IMR-90 (cell line): ENCODE results near the gene UBN1. TPM values are rescaled to one million over a fixed set of nuclear protein-coding genes. Genes with fewer than 3 reads are reported as not detected.

Experiments used
- ATAC-seq: fragments of 200-7000 bp; cut with Tn5 transposase; 2 replicates; pipeline ENCODE4 v1.9.1; 2020; ENCODE audit warnings: low read depth, mild to moderate bottlenecking, moderate library complexity
- BruUV-seq: library from RNA; stranded (reverse); fragments of 400-500 nt; replicated peaks from 2 replicates; lab custom pipeline; 2021; lab: Mats Ljungman, UMichigan
- CTCF ChIA-PET: fragments of 300-600 bp; formaldehyde crosslinking; extraction: SDS; loops from one replicate; lab custom pipeline; 2021; ENCODE audit warnings: antibody characterized with exemption; lab: Yijun Ruan, JAX
- POLR2A ChIA-PET: fragments of 300-600 bp; sonication (Branson Sonifier 250); formaldehyde crosslinking; loops from one replicate; lab custom pipeline; 2022; ENCODE audit warnings: antibody characterized with exemption; ENCODE audit not compliant: unreplicated experiment; lab: Charles Lee
- DNase-seq: peaks from one replicate; pipeline ENCODE4 v3.0.0; 2013
- H2AFZ ChIP-seq: replicated peaks from 2 replicates; pipeline ENCODE3; 2013; ENCODE audit warnings: low read length, mild to moderate bottlenecking; ENCODE audit not compliant: poor library complexity
- H2AK5ac ChIP-seq: 2 replicates; pipeline ENCODE4 v1.6.1; 2013; ENCODE audit warnings: low read depth, low read length, inconsistent platforms
- H2AK9ac ChIP-seq: replicated peaks from 2 replicates; pipeline ENCODE3; 2013; ENCODE audit warnings: mild to moderate bottlenecking, low read depth, low read length, moderate library complexity; ENCODE audit not compliant: poor library complexity
- H2BK120ac ChIP-seq: 2 replicates; pipeline ENCODE4 v1.6.1; 2013; ENCODE audit warnings: low read depth, low read length, inconsistent platforms
- H2BK15ac ChIP-seq: 3 replicates; pipeline ENCODE4 v1.6.1; 2013; ENCODE audit warnings: low read depth, low read length, inconsistent platforms
- H2BK20ac ChIP-seq: 2 replicates; pipeline ENCODE4 v1.6.1; 2013; ENCODE audit warnings: low read depth, mild to moderate bottlenecking, inconsistent platforms, low read length, moderate library complexity
- H2BK5ac ChIP-seq: 2 replicates; pipeline ENCODE4 v1.6.1; 2013; ENCODE audit warnings: mild to moderate bottlenecking, low read depth, low read length, inconsistent platforms; ENCODE audit not compliant: poor library complexity, severe bottlenecking
- H3K14ac ChIP-seq: replicated peaks from 2 replicates; pipeline ENCODE4 v1.6.1; 2013; ENCODE audit warnings: low read depth, low read length, inconsistent platforms
- H3K18ac ChIP-seq: 2 replicates; pipeline ENCODE4 v1.6.1; 2013; ENCODE audit warnings: low read depth, low read length, control low read depth
- H3K23ac ChIP-seq: 2 replicates; pipeline ENCODE4 v1.6.1; 2013; ENCODE audit warnings: low read depth, low read length, inconsistent platforms
- H3K27ac ChIP-seq: 2 replicates; pipeline ENCODE4 v1.5.1; 2013; ENCODE audit warnings: mild to moderate bottlenecking, control low read depth, low read length; ENCODE audit not compliant: insufficient read depth
- H3K27me3 ChIP-seq: 2 replicates; pipeline ENCODE4 v1.6.1; 2013; ENCODE audit warnings: low read length; ENCODE audit not compliant: control insufficient read depth, insufficient read depth
- H3K36me3 ChIP-seq: 2 replicates; pipeline ENCODE4 v1.6.1; 2013; ENCODE audit warnings: low read length, mixed read lengths; ENCODE audit not compliant: control insufficient read depth, insufficient read depth
- H3K4ac ChIP-seq: 2 replicates; pipeline ENCODE4 v1.6.1; 2013; ENCODE audit warnings: low read depth, low read length, inconsistent platforms
- H3K4me1 ChIP-seq: 2 replicates; pipeline ENCODE4 v1.6.1; 2013; ENCODE audit warnings: low read length, mixed read lengths; ENCODE audit not compliant: control insufficient read depth, insufficient read depth
- H3K4me2 ChIP-seq: 2 replicates; pipeline ENCODE4 v1.6.1; 2013; ENCODE audit warnings: low read depth, mild to moderate bottlenecking, control low read depth, low read length, moderate library complexity
- H3K4me3 ChIP-seq: 2 replicates; pipeline ENCODE4 v1.5.1; 2013; ENCODE audit warnings: low read depth, mild to moderate bottlenecking, control low read depth, low read length, moderate library complexity; ENCODE audit not compliant: insufficient read depth
- H3K56ac ChIP-seq: 2 replicates; pipeline ENCODE4 v1.6.1; 2013; ENCODE audit warnings: low read length, inconsistent platforms; ENCODE audit not compliant: insufficient read depth; ENCODE audit errors: extremely low read depth
- H3K79me1 ChIP-seq, 2 experiments: 2 replicates each; pipeline ENCODE4 v1.6.1; 2013; ENCODE audit warnings: low read length in 2 of 2, inconsistent platforms in 1 of 2, low read depth in 1 of 2
- H3K9ac ChIP-seq: 2 replicates; pipeline ENCODE4 v1.6.1; 2013; ENCODE audit warnings: low read depth, low read length, control low read depth
- H3K9me1 ChIP-seq: 2 replicates; pipeline ENCODE4 v1.6.1; 2013; ENCODE audit warnings: low read length, inconsistent platforms; ENCODE audit not compliant: insufficient read depth
- H3K9me3 ChIP-seq: 2 replicates; pipeline ENCODE4 v1.6.1; 2013; ENCODE audit warnings: low read length; ENCODE audit not compliant: control insufficient read depth, insufficient read depth
- H4K20me1 ChIP-seq: 2 replicates; pipeline ENCODE4 v1.6.1; 2013; ENCODE audit warnings: low read length, inconsistent platforms; ENCODE audit not compliant: insufficient read depth
- H4K5ac ChIP-seq: 2 replicates; pipeline ENCODE4 v1.6.1; 2013; ENCODE audit warnings: mild to moderate bottlenecking, low read depth, low read length, control low read depth
- H4K8ac ChIP-seq, 2 experiments: 2 replicates each; pipeline ENCODE4 v1.6.1; 2013; ENCODE audit warnings: low read depth in 2 of 2, low read length in 2 of 2, control low read depth in 1 of 2, inconsistent platforms in 1 of 2
- H4K91ac ChIP-seq: 2 replicates; pipeline ENCODE4 v1.6.1; 2013; ENCODE audit warnings: low read depth, low read length, inconsistent platforms; ENCODE audit not compliant: insufficient read depth
- WGBS, 2 experiments: methylation state at CpG; one replicate each; pipeline versions ENCODE4 v1.1.5 to v1.1.7; 2013; ENCODE audit warnings: missing lambda C conversion rate in 2 of 2; ENCODE audit not compliant: insufficient read length in 1 of 2; ENCODE audit errors: extremely low coverage in 2 of 2; 5-methylcytosine and 5-hydroxymethylcytosine counted together
- dilution Hi-C: fragments of 300-500 bp; cut with HindIII; formaldehyde crosslinking; loops from one replicate; pipeline ENCODE4 v1.14.3; 2018; ENCODE audit warnings: low sequenced_read_pairs; ENCODE audit not compliant: unreplicated experiment
- in situ Hi-C: fragments of 300-500 bp; cut with MboI; formaldehyde crosslinking; loops from 3 replicates; pipeline ENCODE4 v1.14.3; 2019; ENCODE audit warnings: low sequenced_read_pairs, inconsistent platforms, mixed read lengths
- intact Hi-C: fragments of 100-400 bp; cut with micrococcal nuclease; formaldehyde crosslinking; loops from 2 replicates; pipeline ENCODE4 v1.10.0; 2022
- polyA plus RNA-seq, 3 experiments: library from polyadenylated mRNA; depleted of rRNA; stranded (reverse); fragments of >200 nt; gene quantifications; 2 replicates each; pipeline ENCODE4 v1.2.3, GENCODE V29; 2012; ENCODE audit warnings: low replicate concordance in 1 of 3
- total RNA-seq: library from RNA; depleted of rRNA; stranded (reverse); fragments of >200 nt; gene quantifications from 2 replicates; pipeline ENCODE4 v1.2.3, GENCODE V29; 2012
- TF ChIP-seq, protein P1 (sequence below): fragments of 150-350 bp; IDR thresholded peaks from 2 replicates; pipeline ENCODE4 v1.6.1; 2016; ENCODE audit warnings: low read depth, mild to moderate bottlenecking, low read length, moderate library complexity, borderline replicate concordance

The UBN1 gene
- total and polyA plus RNA-seq, 2 of the 4 experiments (the other 2 are of a cell fraction) = 5.7 to 16.3 TPM

DNA sequence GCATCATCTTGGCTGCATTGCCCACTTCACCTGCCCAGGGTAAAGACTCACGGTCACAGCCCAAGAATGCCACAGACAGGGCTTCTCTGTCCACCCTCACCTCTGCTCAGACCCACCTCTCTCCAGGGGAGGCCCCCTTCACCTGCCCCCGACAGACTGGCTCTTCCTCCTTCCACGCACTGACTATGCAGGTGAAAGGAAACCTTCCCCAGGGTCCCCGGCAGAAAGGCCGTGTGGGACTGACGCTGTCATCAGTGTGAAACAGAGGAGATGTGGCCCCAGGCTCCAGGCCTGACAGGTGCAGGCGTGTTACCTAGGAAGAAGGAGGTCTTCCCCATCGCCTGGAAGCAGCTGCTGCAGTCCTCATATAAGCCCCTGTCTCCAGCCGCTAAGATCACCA lies 35.5 kb upstream of the UBN1 start:
- Histone ChIP-seq H3K4me1 (peaks cover 8% of the 10 kb centered on the region; the same call in 1 of the 2 replicates), H3K9me1 (no peaks in the 10 kb centered on the region), H4K91ac (no peak overlapping the region), H3K4me2 (no peak overlapping the region), H2BK20ac (no peak overlapping the region), H3K23ac (no peak overlapping the region), H2BK120ac (no peak overlapping the region), H3K4ac (no peak overlapping the region), H2AFZ (no peak overlapping the region), H3K36me3 (peaks cover 44% of the 10 kb centered on the region), H3K27ac (no peak overlapping the region), H3K27me3 (no peaks in the 10 kb centered on the region), H4K8ac (no peak overlapping the region), H2BK5ac (no peak overlapping the region), H3K9me3 (no peaks in the 10 kb centered on the region), H3K56ac (no peak overlapping the region), H3K4me3 (no peak overlapping the region), H3K9ac (no peak overlapping the region), H2AK5ac (no peak overlapping the region), H2BK15ac (no peak overlapping the region), H3K79me1 (no peaks in the 10 kb centered on the region; a peak in 2 of 4 replicates), H2AK9ac (no peak overlapping the region), H4K5ac (no peak overlapping the region), H4K20me1 (no peaks in the 10 kb centered on the region), H3K18ac (no peak overlapping the region), H3K14ac (no peak overlapping the region)
- dilution Hi-C loops (no loop called here), in situ Hi-C loops (no loop called here), intact Hi-C loops (no loop called here)
- DNase-seq (no peak), ATAC-seq (no peak)
- ChIA-PET POLR2A (no interaction called here), CTCF (interaction anchor here (0.6 kb wide), 1 partner anchor 14 kb away, joined by 3 read pairs; no protein-coding TSS in a partner anchor)
- BruUV-seq = no TSS peak
- TF ChIP-seq, protein P1, sequence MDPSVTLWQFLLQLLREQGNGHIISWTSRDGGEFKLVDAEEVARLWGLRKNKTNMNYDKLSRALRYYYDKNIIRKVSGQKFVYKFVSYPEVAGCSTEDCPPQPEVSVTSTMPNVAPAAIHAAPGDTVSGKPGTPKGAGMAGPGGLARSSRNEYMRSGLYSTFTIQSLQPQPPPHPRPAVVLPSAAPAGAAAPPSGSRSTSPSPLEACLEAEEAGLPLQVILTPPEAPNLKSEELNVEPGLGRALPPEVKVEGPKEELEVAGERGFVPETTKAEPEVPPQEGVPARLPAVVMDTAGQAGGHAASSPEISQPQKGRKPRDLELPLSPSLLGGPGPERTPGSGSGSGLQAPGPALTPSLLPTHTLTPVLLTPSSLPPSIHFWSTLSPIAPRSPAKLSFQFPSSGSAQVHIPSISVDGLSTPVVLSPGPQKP = no peak
- WGBS, 2 experiments = 100% methylated on average over 2 of the region's 9 CpGs; no CpG with 5 or more reads in 1 of the 2 experiments
